Stimulated activated naive CD8-positive, alpha-beta T cell treated with anti-CD3 and anti-CD28 coated beads, Interleukin-15, amount 100 ng/mL, for 72 hours (primary cell): ENCODE results near the gene SPNS3.

Source experiments
- ATAC-seq: fragments of 150-1000 bp; cut with Tn5 transposase; 2 replicates; pipeline ENCODE4 v1.10.0; 2021; ENCODE audit warnings: mild to moderate bottlenecking, moderate library complexity
- DNase-seq, 2 donors: peaks; one replicate each; pipeline ENCODE4 v3.0.0; 2021 to 2022
- H3K27ac Mint-ChIP-seq, 2 donors: one replicate each; pipeline ENCODE4 v1.8.0; 2022; ENCODE audit warnings: mild to moderate bottlenecking in 2 of 2, mixed read lengths in 2 of 2, moderate library complexity in 2 of 2
- H3K27me3 Mint-ChIP-seq: one replicate; pipeline ENCODE4 v1.8.0; 2022; ENCODE audit warnings: mixed read lengths
- H3K4me1 Mint-ChIP-seq: one replicate; pipeline ENCODE4 v1.8.0; 2022; ENCODE audit warnings: mild to moderate bottlenecking, mixed read lengths
- H3K4me3 Mint-ChIP-seq, 2 donors: one replicate each; pipeline ENCODE4 v1.8.0; 2022; ENCODE audit warnings: mild to moderate bottlenecking in 2 of 2, mixed read lengths in 2 of 2, moderate library complexity in 1 of 2
- H3K9me3 Mint-ChIP-seq, 2 donors: one replicate each; pipeline ENCODE4 v1.8.0; 2022; ENCODE audit warnings: mixed read lengths in 2 of 2

The SPNS3 gene

GRCh38 chr17:4412933-4413831 lies 20.6 kb upstream of the SPNS3 start:
- H3K27ac Mint-ChIP-seq, result peak overlapping the region; percentile 67 to 82
- peak; percentile 87 to 88 for DNase-seq
- ATAC-seq, result peak; percentile 99
- H3K4me3 Mint-ChIP-seq, result peak overlapping the region; percentile 42 to 80
- H3K9me3 Mint-ChIP-seq, result no peaks in the 10 kb centered on the region
- no peaks in the 10 kb centered on the region for H3K27me3 Mint-ChIP-seq
- H3K4me1 Mint-ChIP-seq, result peaks cover 12% of the 10 kb centered on the region

GRCh38 chr17:4417129-4417667 lies 16.5 kb upstream of the SPNS3 start:
- Mint-ChIP-seq H3K4me3 (no peak overlapping the region), H3K9me3 (no peaks in the 10 kb centered on the region), H3K27me3 (no peaks in the 10 kb centered on the region), H3K4me1 (peaks cover 16% of the 10 kb centered on the region), H3K27ac (no peak overlapping the region)
- no peak for DNase-seq
- no peak for ATAC-seq

GRCh38 chr17:4420692-4421131 lies 13.0 kb upstream of the SPNS3 start:
- ATAC-seq (peak; percentile 98), DNase-seq (peak; percentile 62 to 70)
- H3K4me1 Mint-ChIP-seq, result peaks cover 12% of the 10 kb centered on the region
- H3K4me3 Mint-ChIP-seq, result peak overlapping the region in 1 of 2 donors; percentile 4
- no peaks in the 10 kb centered on the region for H3K9me3 Mint-ChIP-seq
- no peaks in the 10 kb centered on the region for H3K27me3 Mint-ChIP-seq
- H3K27ac Mint-ChIP-seq, result no peak overlapping the region

GRCh38 chr17:4422864-4423263 lies 10.9 kb upstream of the SPNS3 start:
- DNase-seq (no peak), ATAC-seq (no peak)
- Mint-ChIP-seq H3K27me3 (no peaks in the 10 kb centered on the region), H3K9me3 (no peaks in the 10 kb centered on the region), H3K4me3 (no peak overlapping the region), H3K4me1 (peaks cover 12% of the 10 kb centered on the region), H3K27ac (no peak overlapping the region)

GRCh38 chr17:4425398-4425797 lies 8.3 kb upstream of the SPNS3 start:
- ATAC-seq (no peak), DNase-seq (no peak)
- no peak overlapping the region for H3K27ac Mint-ChIP-seq
- H3K4me3 Mint-ChIP-seq, result no peak overlapping the region
- peaks cover 12% of the 10 kb centered on the region for H3K4me1 Mint-ChIP-seq
- H3K27me3 Mint-ChIP-seq, result no peaks in the 10 kb centered on the region
- no peaks in the 10 kb centered on the region for H3K9me3 Mint-ChIP-seq

- no peaks in the 10 kb centered on the region for H3K27me3 Mint-ChIP-seq
- no peaks in the 10 kb centered on the region for H3K9me3 Mint-ChIP-seq
- no peak for ATAC-seq
- H3K27ac Mint-ChIP-seq, result no peak overlapping the region
- DNase-seq, result no peak
- peaks cover 8% of the 10 kb centered on the region for H3K4me1 Mint-ChIP-seq
- H3K4me3 Mint-ChIP-seq, result no peak overlapping the region
Observed at GRCh38 chr17:4426499-4427208, 7.1 kb upstream of the SPNS3 start.

- ATAC-seq, result no peak
- no peak for DNase-seq
Observed at GRCh38 chr17:4427505-4427904, 6.2 kb upstream of the SPNS3 start.

GRCh38 chr17:4436381-4436780 lies 2.6 kb downstream of the SPNS3 start:
- Mint-ChIP-seq H3K27me3 (no peaks in the 10 kb centered on the region), H3K9me3 (no peaks in the 10 kb centered on the region), H3K4me3 (peak overlapping the region; percentile 70 to 78), H3K4me1 (peaks cover 53% of the 10 kb centered on the region), H3K27ac (peak overlapping the region; percentile 80 to 86)
- DNase-seq (no peak), ATAC-seq (no peak)

More at GRCh38 chr17:4427505-4427904, 6.2 kb upstream of the SPNS3 start:
- Mint-ChIP-seq H3K27me3 (no peaks in the 10 kb centered on the region), H3K27ac (no peak overlapping the region), H3K4me3 (no peak overlapping the region), H3K9me3 (no peaks in the 10 kb centered on the region), H3K4me1 (peaks cover 7% of the 10 kb centered on the region)

GRCh38 chr17:4436846-4437245 lies 3.1 kb downstream of the SPNS3 start:
- no peak for ATAC-seq
- Mint-ChIP-seq H3K4me1 (peaks cover 53% of the 10 kb centered on the region), H3K4me3 (peak overlapping the region; percentile 70 to 78), H3K27ac (peak overlapping the region in 1 of 2 donors; percentile 35), H3K27me3 (no peaks in the 10 kb centered on the region), H3K9me3 (no peaks in the 10 kb centered on the region)
- no peak for DNase-seq

GRCh38 chr17:4438162-4438944 lies 4.6 kb downstream of the SPNS3 start:
- Mint-ChIP-seq H3K4me3 (no peak overlapping the region), H3K4me1 (peaks cover 47% of the 10 kb centered on the region), H3K27me3 (no peaks in the 10 kb centered on the region), H3K9me3 (no peaks in the 10 kb centered on the region), H3K27ac (peak overlapping the region in 1 of 2 donors; percentile 12)
- DNase-seq, result no peak
- ATAC-seq, result no peak

- Mint-ChIP-seq H3K9me3 (no peaks in the 10 kb centered on the region), H3K27me3 (no peaks in the 10 kb centered on the region), H3K27ac (no peak overlapping the region), H3K4me1 (peaks cover 32% of the 10 kb centered on the region), H3K4me3 (no peak overlapping the region)
- DNase-seq, result no peak
- ATAC-seq, result no peak
Observed at GRCh38 chr17:4440021-4440420, 6.3 kb downstream of the SPNS3 start.

- H3K27ac Mint-ChIP-seq, result no peak overlapping the region
- no peaks in the 10 kb centered on the region for H3K9me3 Mint-ChIP-seq
- no peaks in the 10 kb centered on the region for H3K27me3 Mint-ChIP-seq
- H3K4me3 Mint-ChIP-seq, result no peak overlapping the region
- ATAC-seq, result no peak
- peaks cover 26% of the 10 kb centered on the region for H3K4me1 Mint-ChIP-seq
- no peak for DNase-seq
Observed at GRCh38 chr17:4440690-4441686, 7.2 kb downstream of the SPNS3 start.

- H3K4me1 Mint-ChIP-seq, result peaks cover 12% of the 10 kb centered on the region
- H3K4me3 Mint-ChIP-seq, result no peak overlapping the region
- no peak for ATAC-seq
- H3K9me3 Mint-ChIP-seq, result no peaks in the 10 kb centered on the region
- no peaks in the 10 kb centered on the region for H3K27me3 Mint-ChIP-seq
- no peak for DNase-seq
- H3K27ac Mint-ChIP-seq, result no peak overlapping the region
Observed at GRCh38 chr17:4442582-4442981, 8.8 kb downstream of the SPNS3 start.

GRCh38 chr17:4443476-4443875 lies 9.7 kb downstream of the SPNS3 start:
- H3K9me3 Mint-ChIP-seq, result no peaks in the 10 kb centered on the region
- H3K4me3 Mint-ChIP-seq, result no peak overlapping the region
- H3K27ac Mint-ChIP-seq, result peak overlapping the region in 1 of 2 donors; percentile 0
- peaks cover 6% of the 10 kb centered on the region for H3K4me1 Mint-ChIP-seq
- no peak for DNase-seq
- no peaks in the 10 kb centered on the region for H3K27me3 Mint-ChIP-seq
- no peak for ATAC-seq
